ENCODE measurements around the gene CASTOR1.

CASTOR1 gene

GRCh38 chr22:30310881-30311771 is 21.8 kb upstream of the CASTOR1 start:
- H3K4me2 ChIP-seq (ENCODE audit: low read length), result no peak overlapping the region
- TF ChIP-seq EZH2phosphoT487 (IDR thresholded peaks at IDR 0.05; ENCODE audit: borderline replicate concordance, low read length) (no peak), CTCF (IDR thresholded peaks at IDR 0.05; ENCODE audit: low read depth, low read length, poor library complexity, severe bottlenecking) (no peak)
- no peaks in the 10 kb centered on the region for H3F3A ChIP-seq (ENCODE audit: control insufficient read depth, insufficient read depth)
- peaks cover 1% of the 10 kb centered on the region; the same call in 1 of the 2 replicates for H3K36me3 ChIP-seq (ENCODE audit: control insufficient read depth, low read length)
- H3K27ac ChIP-seq (ENCODE audit: low read depth, low read length), result no peak overlapping the region
- no peaks in the 10 kb centered on the region for H4K20me1 ChIP-seq (ENCODE audit: control insufficient read depth, insufficient read depth, low read depth, low read length)
- peaks cover 25% of the 10 kb centered on the region for H3K4me1 ChIP-seq (ENCODE audit: control insufficient read depth, low read length)
- no peak overlapping the region for H3K4me3 ChIP-seq (ENCODE audit: low read length)
- peaks cover 1% of the 10 kb centered on the region for H3K79me2 ChIP-seq (ENCODE audit: control insufficient read depth, low read length)
- H3K9me3 ChIP-seq (ENCODE audit: control insufficient read depth, insufficient read depth, low read length), result no peaks in the 10 kb centered on the region
- no peaks in the 10 kb centered on the region for H3K9me2 ChIP-seq (replicated peaks; ENCODE audit: control insufficient read depth, low read length)
- H3K27me3 ChIP-seq (ENCODE audit: control insufficient read depth, low read length), result no peaks in the 10 kb centered on the region

GRCh38 chr22:30309951-30310741 is 20.8 kb upstream of the CASTOR1 start:
- Histone ChIP-seq H3K4me1 (ENCODE audit: control insufficient read depth, low read length) (peaks cover 35% of the 10 kb centered on the region), H3K27ac (ENCODE audit: low read depth, low read length) (no peak overlapping the region), H3K79me2 (ENCODE audit: control insufficient read depth, low read length) (peaks cover 6% of the 10 kb centered on the region), H3K4me3 (ENCODE audit: low read length) (no peak overlapping the region), H3F3A (ENCODE audit: control insufficient read depth, insufficient read depth) (peaks cover 7% of the 10 kb centered on the region), H3K27me3 (ENCODE audit: control insufficient read depth, low read length) (no peaks in the 10 kb centered on the region), H3K9me2 (replicated peaks; ENCODE audit: control insufficient read depth, low read length) (no peaks in the 10 kb centered on the region), H4K20me1 (ENCODE audit: control insufficient read depth, insufficient read depth, low read depth, low read length) (no peaks in the 10 kb centered on the region), H3K36me3 (ENCODE audit: control insufficient read depth, low read length) (peaks cover 6% of the 10 kb centered on the region), H3K9me3 (ENCODE audit: control insufficient read depth, insufficient read depth, low read length) (no peaks in the 10 kb centered on the region), H3K4me2 (ENCODE audit: low read length) (no peak overlapping the region)
- no peak for TF ChIP-seq CTCF (IDR thresholded peaks at IDR 0.05; ENCODE audit: low read depth, low read length, poor library complexity, severe bottlenecking)
- TF ChIP-seq EZH2phosphoT487 (IDR thresholded peaks at IDR 0.05; ENCODE audit: borderline replicate concordance, low read length), result no peak

GRCh38 chr22:30308518-30309230 is 19.4 kb upstream of the CASTOR1 start:
- Histone ChIP-seq H3K4me2 (ENCODE audit: low read length) (no peak overlapping the region), H3K36me3 (ENCODE audit: control insufficient read depth, low read length) (peaks cover 6% of the 10 kb centered on the region), H3K4me3 (ENCODE audit: low read length) (no peak overlapping the region), H4K20me1 (ENCODE audit: control insufficient read depth, insufficient read depth, low read depth, low read length) (no peaks in the 10 kb centered on the region), H3K9me2 (replicated peaks; ENCODE audit: control insufficient read depth, low read length) (no peaks in the 10 kb centered on the region), H3K27me3 (ENCODE audit: control insufficient read depth, low read length) (no peaks in the 10 kb centered on the region), H3F3A (ENCODE audit: control insufficient read depth, insufficient read depth) (peaks cover 14% of the 10 kb centered on the region), H3K4me1 (ENCODE audit: control insufficient read depth, low read length) (peaks cover 46% of the 10 kb centered on the region), H3K27ac (ENCODE audit: low read depth, low read length) (no peak overlapping the region), H3K9me3 (ENCODE audit: control insufficient read depth, insufficient read depth, low read length) (no peaks in the 10 kb centered on the region), H3K79me2 (ENCODE audit: control insufficient read depth, low read length) (peaks cover 6% of the 10 kb centered on the region)
- no peak for TF ChIP-seq EZH2phosphoT487 (IDR thresholded peaks at IDR 0.05; ENCODE audit: borderline replicate concordance, low read length)
- no peak for TF ChIP-seq CTCF (IDR thresholded peaks at IDR 0.05; ENCODE audit: low read depth, low read length, poor library complexity, severe bottlenecking)
